IMR-90 (cell line): ENCODE data around the gene SIRT2. TPM values are rescaled to one million over a fixed set of nuclear protein-coding genes. Genes with fewer than 3 reads are reported as not detected.

Experiments
- ATAC-seq: fragments of 200-7000 bp; cut with Tn5 transposase; 2 replicates; pipeline ENCODE4 v1.9.1; 2020; ENCODE audit warnings: low read depth, mild to moderate bottlenecking, moderate library complexity
- BruUV-seq: library from RNA; stranded (reverse); fragments of 400-500 nt; replicated peaks from 2 replicates; lab custom pipeline; 2021; lab: Mats Ljungman, UMichigan
- CTCF ChIA-PET: fragments of 300-600 bp; formaldehyde crosslinking; extraction: SDS; loops from one replicate; lab custom pipeline; 2021; ENCODE audit warnings: antibody characterized with exemption; lab: Yijun Ruan, JAX
- POLR2A ChIA-PET: fragments of 300-600 bp; sonication (Branson Sonifier 250); formaldehyde crosslinking; loops from one replicate; lab custom pipeline; 2022; ENCODE audit warnings: antibody characterized with exemption; ENCODE audit not compliant: unreplicated experiment; lab: Charles Lee
- DNase-seq: peaks from one replicate; pipeline ENCODE4 v3.0.0; 2013
- H2AFZ ChIP-seq: replicated peaks from 2 replicates; pipeline ENCODE3; 2013; ENCODE audit warnings: low read length, mild to moderate bottlenecking; ENCODE audit not compliant: poor library complexity
- H2AK5ac ChIP-seq: 2 replicates; pipeline ENCODE4 v1.6.1; 2013; ENCODE audit warnings: low read depth, low read length, inconsistent platforms
- H2AK9ac ChIP-seq: replicated peaks from 2 replicates; pipeline ENCODE3; 2013; ENCODE audit warnings: mild to moderate bottlenecking, low read depth, low read length, moderate library complexity; ENCODE audit not compliant: poor library complexity
- H2BK120ac ChIP-seq: 2 replicates; pipeline ENCODE4 v1.6.1; 2013; ENCODE audit warnings: low read depth, low read length, inconsistent platforms
- H2BK15ac ChIP-seq: 3 replicates; pipeline ENCODE4 v1.6.1; 2013; ENCODE audit warnings: low read depth, low read length, inconsistent platforms
- H2BK20ac ChIP-seq: 2 replicates; pipeline ENCODE4 v1.6.1; 2013; ENCODE audit warnings: low read depth, mild to moderate bottlenecking, inconsistent platforms, low read length, moderate library complexity
- H2BK5ac ChIP-seq: 2 replicates; pipeline ENCODE4 v1.6.1; 2013; ENCODE audit warnings: mild to moderate bottlenecking, low read depth, low read length, inconsistent platforms; ENCODE audit not compliant: poor library complexity, severe bottlenecking
- H3K14ac ChIP-seq: replicated peaks from 2 replicates; pipeline ENCODE4 v1.6.1; 2013; ENCODE audit warnings: low read depth, low read length, inconsistent platforms
- H3K18ac ChIP-seq: 2 replicates; pipeline ENCODE4 v1.6.1; 2013; ENCODE audit warnings: low read depth, low read length, control low read depth
- H3K23ac ChIP-seq: 2 replicates; pipeline ENCODE4 v1.6.1; 2013; ENCODE audit warnings: low read depth, low read length, inconsistent platforms
- H3K27ac ChIP-seq: 2 replicates; pipeline ENCODE4 v1.5.1; 2013; ENCODE audit warnings: mild to moderate bottlenecking, control low read depth, low read length; ENCODE audit not compliant: insufficient read depth
- H3K27me3 ChIP-seq: 2 replicates; pipeline ENCODE4 v1.6.1; 2013; ENCODE audit warnings: low read length; ENCODE audit not compliant: control insufficient read depth, insufficient read depth
- H3K36me3 ChIP-seq: 2 replicates; pipeline ENCODE4 v1.6.1; 2013; ENCODE audit warnings: low read length, mixed read lengths; ENCODE audit not compliant: control insufficient read depth, insufficient read depth
- H3K4ac ChIP-seq: 2 replicates; pipeline ENCODE4 v1.6.1; 2013; ENCODE audit warnings: low read depth, low read length, inconsistent platforms
- H3K4me1 ChIP-seq: 2 replicates; pipeline ENCODE4 v1.6.1; 2013; ENCODE audit warnings: low read length, mixed read lengths; ENCODE audit not compliant: control insufficient read depth, insufficient read depth
- H3K4me2 ChIP-seq: 2 replicates; pipeline ENCODE4 v1.6.1; 2013; ENCODE audit warnings: low read depth, mild to moderate bottlenecking, control low read depth, low read length, moderate library complexity
- H3K4me3 ChIP-seq: 2 replicates; pipeline ENCODE4 v1.5.1; 2013; ENCODE audit warnings: low read depth, mild to moderate bottlenecking, control low read depth, low read length, moderate library complexity; ENCODE audit not compliant: insufficient read depth
- H3K56ac ChIP-seq: 2 replicates; pipeline ENCODE4 v1.6.1; 2013; ENCODE audit warnings: low read length, inconsistent platforms; ENCODE audit not compliant: insufficient read depth; ENCODE audit errors: extremely low read depth
- H3K79me1 ChIP-seq, 2 experiments: 2 replicates each; pipeline ENCODE4 v1.6.1; 2013; ENCODE audit warnings: low read length in 2 of 2, inconsistent platforms in 1 of 2, low read depth in 1 of 2
- H3K9ac ChIP-seq: 2 replicates; pipeline ENCODE4 v1.6.1; 2013; ENCODE audit warnings: low read depth, low read length, control low read depth
- H3K9me1 ChIP-seq: 2 replicates; pipeline ENCODE4 v1.6.1; 2013; ENCODE audit warnings: low read length, inconsistent platforms; ENCODE audit not compliant: insufficient read depth
- H3K9me3 ChIP-seq: 2 replicates; pipeline ENCODE4 v1.6.1; 2013; ENCODE audit warnings: low read length; ENCODE audit not compliant: control insufficient read depth, insufficient read depth
- H4K20me1 ChIP-seq: 2 replicates; pipeline ENCODE4 v1.6.1; 2013; ENCODE audit warnings: low read length, inconsistent platforms; ENCODE audit not compliant: insufficient read depth
- H4K5ac ChIP-seq: 2 replicates; pipeline ENCODE4 v1.6.1; 2013; ENCODE audit warnings: mild to moderate bottlenecking, low read depth, low read length, control low read depth
- H4K8ac ChIP-seq, 2 experiments: 2 replicates each; pipeline ENCODE4 v1.6.1; 2013; ENCODE audit warnings: low read depth in 2 of 2, low read length in 2 of 2, control low read depth in 1 of 2, inconsistent platforms in 1 of 2
- H4K91ac ChIP-seq: 2 replicates; pipeline ENCODE4 v1.6.1; 2013; ENCODE audit warnings: low read depth, low read length, inconsistent platforms; ENCODE audit not compliant: insufficient read depth
- BHLHE40 ChIP-seq: fragments of 150-350 bp; IDR thresholded peaks from 2 replicates; pipeline ENCODE4 v1.6.1; 2016; ENCODE audit warnings: mild to moderate bottlenecking, low read depth, low read length
- CEBPB ChIP-seq: IDR thresholded peaks from 2 replicates; pipeline ENCODE4 v1.6.1; 2012; ENCODE audit warnings: low read depth, low read length, improper control_type of control experiment
- CHD1 ChIP-seq: IDR thresholded peaks from 2 replicates; pipeline ENCODE4 v1.6.1; 2012; ENCODE audit warnings: low read depth, low read length, improper control_type of control experiment
- FOS ChIP-seq: fragments of 150-350 bp; IDR thresholded peaks from 2 replicates; pipeline ENCODE4 v1.6.1; 2016; ENCODE audit warnings: low read depth, low read length
- MAZ ChIP-seq: IDR thresholded peaks from 2 replicates; pipeline ENCODE4 v1.6.1; 2012; ENCODE audit warnings: low read depth, mild to moderate bottlenecking, low read length, improper control_type of control experiment, moderate library complexity, borderline replicate concordance
- MXI1 ChIP-seq: IDR thresholded peaks from 2 replicates; pipeline ENCODE4 v1.6.1; 2012; ENCODE audit warnings: low read depth, mild to moderate bottlenecking, low read length, moderate library complexity, borderline replicate concordance
- NFE2L2 ChIP-seq: fragments of 150-350 bp; IDR thresholded peaks from 2 replicates; pipeline ENCODE4 v1.6.1; 2016; ENCODE audit warnings: low read depth, mild to moderate bottlenecking, low read length
- POLR2A ChIP-seq: IDR thresholded peaks from 2 replicates; pipeline ENCODE4 v1.6.1; 2012; ENCODE audit warnings: mild to moderate bottlenecking, low read depth, low read length
- RAD21 ChIP-seq: IDR thresholded peaks from 2 replicates; pipeline ENCODE4 v1.6.1; 2012; ENCODE audit warnings: low read length, improper control_type of control experiment
- RCOR1 ChIP-seq: IDR thresholded peaks from 2 replicates; pipeline ENCODE4 v1.6.1; 2012; ENCODE audit warnings: mild to moderate bottlenecking, low read length, improper control_type of control experiment; ENCODE audit not compliant: insufficient replicate concordance
- RFX5 ChIP-seq: IDR thresholded peaks from 2 replicates; pipeline ENCODE4 v1.8.0; 2012; ENCODE audit warnings: low read depth, mild to moderate bottlenecking, low read length, moderate library complexity
- SMC3 ChIP-seq: fragments of 150-350 bp; IDR thresholded peaks from 2 replicates; pipeline ENCODE4 v1.6.1; 2016; ENCODE audit warnings: low read depth, mild to moderate bottlenecking, antibody characterized with exemption, low read length, moderate library complexity
- WGBS, 2 experiments: methylation state at CpG; one replicate each; pipeline versions ENCODE4 v1.1.5 to v1.1.7; 2013; ENCODE audit warnings: missing lambda C conversion rate in 2 of 2; ENCODE audit not compliant: insufficient read length in 1 of 2; ENCODE audit errors: extremely low coverage in 2 of 2; 5-methylcytosine and 5-hydroxymethylcytosine counted together
- dilution Hi-C: fragments of 300-500 bp; cut with HindIII; formaldehyde crosslinking; loops from one replicate; pipeline ENCODE4 v1.14.3; 2018; ENCODE audit warnings: low sequenced_read_pairs; ENCODE audit not compliant: unreplicated experiment
- in situ Hi-C: fragments of 300-500 bp; cut with MboI; formaldehyde crosslinking; loops from 3 replicates; pipeline ENCODE4 v1.14.3; 2019; ENCODE audit warnings: low sequenced_read_pairs, inconsistent platforms, mixed read lengths
- intact Hi-C: fragments of 100-400 bp; cut with micrococcal nuclease; formaldehyde crosslinking; loops from 2 replicates; pipeline ENCODE4 v1.10.0; 2022
- polyA plus RNA-seq, 3 experiments: library from polyadenylated mRNA; depleted of rRNA; stranded (reverse); fragments of >200 nt; gene quantifications; 2 replicates each; pipeline ENCODE4 v1.2.3, GENCODE V29; 2012; ENCODE audit warnings: low replicate concordance in 1 of 3
- total RNA-seq: library from RNA; depleted of rRNA; stranded (reverse); fragments of >200 nt; gene quantifications from 2 replicates; pipeline ENCODE4 v1.2.3, GENCODE V29; 2012
- TF ChIP-seq, protein P1 (sequence below): fragments of 150-350 bp; IDR thresholded peaks from 2 replicates; pipeline ENCODE4 v1.6.1; 2017; ENCODE audit warnings: mild to moderate bottlenecking, antibody characterized with exemption, low read length, low read depth
- TF ChIP-seq, protein P2 (sequence below): conservative IDR thresholded peaks from 2 replicates; pipeline ENCODE4 v1.5.1; 2012; ENCODE audit warnings: mild to moderate bottlenecking, low read depth, low read length, improper control_type of control experiment
- TF ChIP-seq, protein P3 (sequence below): fragments of 150-350 bp; IDR thresholded peaks from 2 replicates; pipeline ENCODE4 v1.6.1; 2016; ENCODE audit warnings: low read depth, mild to moderate bottlenecking, low read length, moderate library complexity, borderline replicate concordance

The SIRT2 gene
- total and polyA plus RNA-seq, 2 of the 4 experiments (the other 2 are of a cell fraction), result 43.0 to 50.0 TPM

DNA sequence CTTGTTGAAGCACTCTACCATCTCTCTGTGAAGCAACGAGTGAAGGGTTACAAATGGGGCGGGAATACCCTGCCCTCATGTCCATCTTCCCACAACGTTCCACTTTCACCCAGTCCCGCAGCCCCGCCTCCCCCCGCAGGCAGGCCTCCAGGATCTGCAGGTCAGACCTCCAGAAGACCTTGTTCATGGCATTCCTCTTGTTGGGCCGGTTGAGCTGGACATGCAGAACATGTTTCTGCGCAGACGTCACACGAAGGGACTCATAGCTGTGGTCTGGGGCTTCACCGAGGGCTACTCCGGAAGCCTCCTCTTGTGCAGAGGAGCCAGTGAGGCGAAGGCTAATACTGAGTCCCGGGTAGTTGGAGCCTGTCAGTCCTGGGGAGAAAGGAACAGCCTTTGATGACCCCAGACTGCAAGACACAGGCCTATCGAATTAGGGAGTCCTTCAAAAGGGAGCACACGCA lies 68.2 kb downstream of the SIRT2 start:
- dilution Hi-C loops (no loop called here), in situ Hi-C loops (no loop called here), intact Hi-C loops (loop anchor here (1.0 to 5.0 kb wide), 4 partner anchors 18 to 174 kb away; partner anchors contain the start of gene HNRNPL)
- Histone ChIP-seq H4K8ac (peak overlapping the region; percentile 72 to 96), H4K5ac (peak overlapping the region; percentile 90), H2BK15ac (peak overlapping the region; percentile 92; the same call in 2 of the 3 replicates), H3K79me1 (peaks cover 0 to 40% of the 10 kb centered on the region in 2 experiments; a peak in 2 of 4 replicates), H3K4me1 (peaks cover 16% of the 10 kb centered on the region), H3K23ac (peak overlapping the region; percentile 97), H2BK5ac (peak overlapping the region; percentile 96), H3K9me1 (peaks cover 3% of the 10 kb centered on the region; the same call in 1 of the 2 replicates), H3K27me3 (no peaks in the 10 kb centered on the region), H2BK120ac (peak overlapping the region; percentile 90), H3K27ac (peak overlapping the region; percentile 95), H4K20me1 (peaks cover 11% of the 10 kb centered on the region; the same call in 1 of the 2 replicates), H3K36me3 (peaks cover 13% of the 10 kb centered on the region), H3K4me3 (peak overlapping the region; percentile 61), H4K91ac (peak overlapping the region; percentile 95), H3K4ac (peak overlapping the region; percentile 94), H2AK9ac (peak overlapping the region; percentile 95), H3K14ac (peak overlapping the region; percentile 95), H2AFZ (peak overlapping the region; percentile 89), H3K4me2 (peak overlapping the region; percentile 84), H3K18ac (peak overlapping the region; percentile 90), H3K9ac (peak overlapping the region; percentile 82), H2BK20ac (peak overlapping the region; percentile 81), H3K56ac (peak overlapping the region; percentile 91), H2AK5ac (peak overlapping the region; percentile 97), H3K9me3 (no peaks in the 10 kb centered on the region)
- DNase-seq (peak; percentile 95), ATAC-seq (peak; percentile 75)
- TSS peak; percentile 71 for BruUV-seq
- ChIA-PET CTCF (interaction anchor here (0.6 kb wide), 1 partner anchor 251 kb away, joined by 3 read pairs; no protein-coding TSS in a partner anchor), POLR2A (no interaction called here)
- 2% methylated on average over 7 of the region's 16 CpGs; no CpG with 5 or more reads in 1 of the 2 experiments for WGBS, 2 experiments
- TF ChIP-seq CHD1 (no peak), MXI1 (no peak), CEBPB (no peak), FOS (0 out of 2 replicates have a peak, but pooled peaks have one; percentile 12), NFE2L2 (no peak), POLR2A (no peak), RCOR1 (peak; percentile 36), BHLHE40 (no peak; the same call in 1 of the 2 replicates), RFX5 (no peak), MAZ (0 out of 2 replicates have a peak, but pooled peaks have one; percentile 3), RAD21 (peak; percentile 4; the same call in 1 of the 2 replicates), SMC3 (no peak)
- TF ChIP-seq, protein P1, sequence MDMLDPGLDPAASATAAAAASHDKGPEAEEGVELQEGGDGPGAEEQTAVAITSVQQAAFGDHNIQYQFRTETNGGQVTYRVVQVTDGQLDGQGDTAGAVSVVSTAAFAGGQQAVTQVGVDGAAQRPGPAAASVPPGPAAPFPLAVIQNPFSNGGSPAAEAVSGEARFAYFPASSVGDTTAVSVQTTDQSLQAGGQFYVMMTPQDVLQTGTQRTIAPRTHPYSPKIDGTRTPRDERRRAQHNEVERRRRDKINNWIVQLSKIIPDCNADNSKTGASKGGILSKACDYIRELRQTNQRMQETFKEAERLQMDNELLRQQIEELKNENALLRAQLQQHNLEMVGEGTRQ, result no peak
- TF ChIP-seq, protein P2, sequence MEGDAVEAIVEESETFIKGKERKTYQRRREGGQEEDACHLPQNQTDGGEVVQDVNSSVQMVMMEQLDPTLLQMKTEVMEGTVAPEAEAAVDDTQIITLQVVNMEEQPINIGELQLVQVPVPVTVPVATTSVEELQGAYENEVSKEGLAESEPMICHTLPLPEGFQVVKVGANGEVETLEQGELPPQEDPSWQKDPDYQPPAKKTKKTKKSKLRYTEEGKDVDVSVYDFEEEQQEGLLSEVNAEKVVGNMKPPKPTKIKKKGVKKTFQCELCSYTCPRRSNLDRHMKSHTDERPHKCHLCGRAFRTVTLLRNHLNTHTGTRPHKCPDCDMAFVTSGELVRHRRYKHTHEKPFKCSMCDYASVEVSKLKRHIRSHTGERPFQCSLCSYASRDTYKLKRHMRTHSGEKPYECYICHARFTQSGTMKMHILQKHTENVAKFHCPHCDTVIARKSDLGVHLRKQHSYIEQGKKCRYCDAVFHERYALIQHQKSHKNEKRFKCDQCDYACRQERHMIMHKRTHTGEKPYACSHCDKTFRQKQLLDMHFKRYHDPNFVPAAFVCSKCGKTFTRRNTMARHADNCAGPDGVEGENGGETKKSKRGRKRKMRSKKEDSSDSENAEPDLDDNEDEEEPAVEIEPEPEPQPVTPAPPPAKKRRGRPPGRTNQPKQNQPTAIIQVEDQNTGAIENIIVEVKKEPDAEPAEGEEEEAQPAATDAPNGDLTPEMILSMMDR, result no peak
- TF ChIP-seq, protein P3, sequence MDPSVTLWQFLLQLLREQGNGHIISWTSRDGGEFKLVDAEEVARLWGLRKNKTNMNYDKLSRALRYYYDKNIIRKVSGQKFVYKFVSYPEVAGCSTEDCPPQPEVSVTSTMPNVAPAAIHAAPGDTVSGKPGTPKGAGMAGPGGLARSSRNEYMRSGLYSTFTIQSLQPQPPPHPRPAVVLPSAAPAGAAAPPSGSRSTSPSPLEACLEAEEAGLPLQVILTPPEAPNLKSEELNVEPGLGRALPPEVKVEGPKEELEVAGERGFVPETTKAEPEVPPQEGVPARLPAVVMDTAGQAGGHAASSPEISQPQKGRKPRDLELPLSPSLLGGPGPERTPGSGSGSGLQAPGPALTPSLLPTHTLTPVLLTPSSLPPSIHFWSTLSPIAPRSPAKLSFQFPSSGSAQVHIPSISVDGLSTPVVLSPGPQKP, result no peak
